ENCODE results near the gene TNFRSF13B.

GRCh38 chr17:16972346-16972745, 428 bp upstream of the TNFRSF13B start:
- TF ChIP-seq POLR2A (IDR thresholded peaks at IDR 0.05; ENCODE audit: extremely low read depth, insufficient read length) = no peak
- no peak for TF ChIP-seq CTCF (IDR thresholded peaks at IDR 0.05; ENCODE audit: low read depth, low read length)
- no peak for TF ChIP-seq MYC (IDR thresholded peaks at IDR 0.05; ENCODE audit: low read depth, low read length)
- no peak for TF ChIP-seq MAX (IDR thresholded peaks at IDR 0.05; ENCODE audit: low read depth, low read length)
